ENCODE measurements around the gene TRPV5.

Gene TRPV5

DNA sequence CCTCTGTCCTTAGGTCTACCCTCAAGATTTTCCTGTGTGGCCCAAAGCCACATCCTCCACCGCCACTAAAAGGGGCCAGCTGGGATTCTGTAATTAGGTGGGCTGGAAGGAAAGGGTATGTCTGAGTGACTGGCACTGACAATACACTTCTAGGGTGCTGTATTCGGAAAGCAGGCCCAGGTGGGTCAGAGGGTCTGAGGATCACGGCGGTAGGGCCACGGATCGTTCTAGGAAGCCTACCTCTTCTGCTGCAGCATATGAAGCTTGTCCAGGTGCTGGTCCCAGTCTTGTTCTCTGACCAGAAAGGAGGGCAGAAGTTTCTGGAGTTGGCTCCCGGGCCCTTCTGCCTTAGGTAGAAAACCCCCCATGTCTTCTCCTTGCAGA lies 462 bp downstream of the TRPV5 start:
- Histone ChIP-seq H3K27me3 (ENCODE audit: low read depth) (no peaks in the 10 kb centered on the region), H3K4me1 (no peaks in the 10 kb centered on the region), H3K4me3 (no peak overlapping the region), H3K36me3 (replicated peaks) (no peaks in the 10 kb centered on the region), H3K9me3 (no peaks in the 10 kb centered on the region)
- in situ Hi-C loops (cut with MboI; ENCODE audit: low sequenced_read_pairs) = no loop called here
- DNase-seq (ENCODE audit: low spot score in 2 of 2) = no peak

DNA sequence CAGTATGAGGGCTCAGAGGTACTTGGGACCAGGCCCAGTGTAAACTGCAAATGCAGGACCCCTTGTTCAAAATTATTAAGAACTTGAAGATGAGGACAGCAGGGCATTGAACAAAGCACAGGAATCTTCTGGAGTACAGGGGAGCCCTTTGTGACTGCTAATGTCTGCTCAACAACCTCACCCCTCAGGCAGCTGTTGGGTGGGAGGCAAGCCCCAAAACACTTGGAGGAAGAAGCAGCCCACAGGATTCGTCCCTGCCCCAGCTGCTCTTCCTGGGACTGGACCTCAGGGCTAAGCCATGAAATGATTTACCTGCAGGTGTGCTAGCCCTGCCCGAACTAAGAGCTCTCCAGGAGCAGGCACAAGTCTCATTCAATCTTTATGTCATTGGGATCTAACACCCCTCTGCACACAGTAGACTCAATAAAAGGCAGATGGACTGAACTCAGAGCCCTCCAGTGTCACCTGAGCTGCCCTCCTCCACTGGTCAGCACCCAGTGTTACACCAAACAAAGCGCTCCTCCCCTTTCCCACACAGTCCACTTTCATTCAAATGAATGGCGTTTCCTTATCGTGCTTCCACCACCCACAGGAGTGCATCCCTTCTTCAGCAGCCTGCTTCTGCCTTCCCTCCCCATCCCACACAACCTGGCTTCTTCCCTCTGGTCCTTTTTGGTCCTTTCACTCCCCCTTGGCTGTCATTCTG lies 1.0 kb downstream of the TRPV5 start:
- DNase-seq (ENCODE audit: low spot score in 2 of 2) = no peak
- no peaks in the 10 kb centered on the region for H3K36me3 ChIP-seq (replicated peaks)
- H3K4me3 ChIP-seq = no peak overlapping the region
- H3K4me1 ChIP-seq = no peaks in the 10 kb centered on the region
- H3K27me3 ChIP-seq (ENCODE audit: low read depth) = no peaks in the 10 kb centered on the region
- in situ Hi-C loops (cut with MboI; ENCODE audit: low sequenced_read_pairs) = no loop called here
- H3K9me3 ChIP-seq = no peaks in the 10 kb centered on the region

DNA sequence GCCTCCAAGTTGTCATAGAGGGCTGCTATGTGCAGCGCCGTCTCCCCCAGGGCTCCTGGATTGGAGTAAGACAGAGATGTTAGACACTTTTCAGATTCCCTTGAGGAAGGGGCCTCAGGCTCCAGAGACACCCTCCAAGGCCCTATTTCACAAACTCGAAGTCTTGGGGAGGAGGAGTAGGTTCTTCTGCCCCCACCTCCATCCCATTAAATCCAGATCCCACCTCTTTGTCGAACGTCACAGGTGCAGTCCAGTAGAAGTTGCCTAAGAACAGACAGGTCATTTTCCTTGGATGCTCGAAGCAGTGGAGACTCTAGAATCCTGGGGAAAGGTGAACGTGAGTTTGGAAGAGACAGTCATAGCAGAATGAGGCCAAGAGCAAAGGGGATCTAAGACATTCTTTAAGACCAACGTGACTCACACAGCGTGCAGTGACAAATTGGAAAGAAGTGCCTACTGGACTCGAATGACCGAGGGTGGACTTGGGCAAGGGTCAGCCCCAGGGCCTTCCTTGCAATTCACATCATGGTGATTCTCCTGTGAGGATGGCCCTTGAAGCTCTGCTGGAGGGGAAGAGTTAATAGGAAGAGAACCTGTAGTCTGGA lies 3.3 kb downstream of the TRPV5 start:
- no peaks in the 10 kb centered on the region for H3K36me3 ChIP-seq (replicated peaks)
- no peaks in the 10 kb centered on the region for H3K4me1 ChIP-seq
- no peak for DNase-seq (ENCODE audit: low spot score in 2 of 2)
- in situ Hi-C loops (cut with MboI; ENCODE audit: low sequenced_read_pairs) = no loop called here
- no peaks in the 10 kb centered on the region for H3K27me3 ChIP-seq (ENCODE audit: low read depth)
- no peak overlapping the region for H3K4me3 ChIP-seq
- H3K9me3 ChIP-seq = no peaks in the 10 kb centered on the region

DNA sequence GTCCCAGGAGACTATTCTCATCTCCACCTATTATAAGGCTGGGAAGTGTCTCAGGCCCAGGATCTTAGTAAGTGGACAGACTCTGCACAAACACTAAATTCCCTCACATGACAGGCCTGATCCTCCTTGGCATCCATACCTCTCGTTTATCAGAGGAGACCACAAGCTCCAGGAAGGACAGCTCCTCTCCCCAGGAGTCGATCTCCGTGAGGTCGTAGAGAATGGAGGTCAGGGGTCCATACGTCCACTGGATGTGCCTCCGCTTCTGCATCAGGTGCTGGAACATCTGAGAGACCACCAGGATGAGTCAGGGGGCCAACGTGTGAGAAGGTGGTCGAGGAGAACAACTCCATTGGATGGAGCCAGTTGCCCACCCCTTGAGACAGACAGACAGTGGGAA lies 5.6 kb downstream of the TRPV5 start:
- H3K36me3 ChIP-seq (replicated peaks) = no peaks in the 10 kb centered on the region
- no peaks in the 10 kb centered on the region for H3K27me3 ChIP-seq (ENCODE audit: low read depth)
- no peak overlapping the region for H3K4me3 ChIP-seq
- no peaks in the 10 kb centered on the region for H3K4me1 ChIP-seq
- no peaks in the 10 kb centered on the region for H3K9me3 ChIP-seq
- no peak for DNase-seq (ENCODE audit: low spot score in 2 of 2)
- in situ Hi-C loops (cut with MboI; ENCODE audit: low sequenced_read_pairs) = no loop called here

DNA sequence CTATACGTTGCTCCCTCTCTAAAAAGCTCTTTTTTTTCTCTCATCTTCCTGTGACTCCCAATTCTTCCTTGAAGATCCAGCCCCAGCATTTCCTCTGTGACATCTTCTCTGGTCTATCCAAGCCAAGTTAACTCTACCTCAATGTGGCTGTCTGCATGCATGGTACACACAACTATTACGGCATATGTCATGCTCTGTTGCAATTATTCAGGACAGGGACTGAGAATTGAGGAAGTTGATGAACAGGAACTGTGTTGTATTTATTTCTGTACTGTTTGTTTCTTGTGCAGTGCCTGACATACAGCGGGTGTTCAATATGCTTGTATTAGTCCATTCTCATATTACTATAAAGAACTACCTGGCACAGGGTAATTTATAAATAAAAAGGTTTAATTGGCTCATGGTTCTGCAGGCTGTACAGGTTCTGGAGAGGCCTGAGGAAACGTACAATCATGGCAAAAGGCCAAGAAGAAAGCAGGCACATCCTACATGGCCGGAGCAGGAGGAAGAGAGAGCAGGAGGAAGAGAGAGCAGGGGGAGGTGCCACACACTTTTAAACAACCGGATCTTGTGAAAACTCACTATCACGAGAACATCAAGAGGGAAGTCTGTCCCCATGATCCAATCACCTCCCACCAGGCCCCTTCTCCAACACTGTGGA lies 6.3 kb downstream of the TRPV5 start:
- Histone ChIP-seq H3K27me3 (ENCODE audit: low read depth) (no peaks in the 10 kb centered on the region), H3K36me3 (replicated peaks) (no peaks in the 10 kb centered on the region), H3K9me3 (no peaks in the 10 kb centered on the region), H3K4me1 (no peaks in the 10 kb centered on the region), H3K4me3 (no peak overlapping the region)
- in situ Hi-C loops (cut with MboI; ENCODE audit: low sequenced_read_pairs) = no loop called here
- no peak for DNase-seq (ENCODE audit: low spot score in 2 of 2)

DNA sequence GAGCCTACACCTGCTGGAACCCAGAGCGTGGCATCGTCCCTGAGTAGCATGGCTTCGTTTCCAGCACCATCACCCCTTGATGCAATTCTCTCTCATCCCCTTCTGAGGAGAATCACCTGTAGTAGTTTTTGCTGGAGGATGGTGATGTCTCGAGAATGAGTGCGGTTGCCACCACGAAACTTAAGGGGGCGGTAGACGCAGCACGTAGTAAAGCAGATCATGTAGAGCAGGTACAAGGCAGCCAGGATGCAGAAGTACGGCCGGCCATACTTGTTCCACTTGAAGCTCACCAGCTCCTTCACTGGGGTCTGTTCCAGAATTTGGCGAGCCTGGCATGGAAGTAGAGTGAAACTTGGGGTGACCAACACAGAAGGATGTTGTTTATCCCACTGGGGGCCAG lies 8.1 kb downstream of the TRPV5 start:
- in situ Hi-C loops (cut with MboI; ENCODE audit: low sequenced_read_pairs) = no loop called here
- Histone ChIP-seq H3K27me3 (ENCODE audit: low read depth) (no peaks in the 10 kb centered on the region), H3K36me3 (replicated peaks) (no peaks in the 10 kb centered on the region), H3K4me3 (no peak overlapping the region), H3K4me1 (no peaks in the 10 kb centered on the region), H3K9me3 (no peaks in the 10 kb centered on the region)
- peak in 1 of 2 experiments; percentile 18 for DNase-seq (ENCODE audit: low spot score in 2 of 2)

DNA sequence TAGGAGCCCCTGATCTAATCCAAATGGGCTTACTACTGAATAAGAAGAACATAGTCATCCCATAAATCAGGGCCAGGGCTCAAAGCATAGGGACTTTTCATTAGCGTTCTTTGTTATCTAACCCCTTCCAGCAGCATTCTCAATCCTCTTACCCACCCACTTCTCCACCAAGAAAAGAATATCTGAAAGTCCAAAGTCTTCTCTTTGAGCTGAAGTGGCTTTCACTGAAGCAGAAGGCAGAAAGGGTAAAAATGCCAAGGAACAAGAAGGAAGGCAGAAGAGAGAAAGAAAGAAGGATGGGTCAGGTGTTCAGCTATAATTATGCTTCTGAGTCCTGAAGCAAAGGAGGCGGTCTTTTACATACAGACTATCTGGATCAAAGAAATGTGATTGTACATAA lies 10.2 kb downstream of the TRPV5 start:
- H3K4me1 ChIP-seq = no peaks in the 10 kb centered on the region
- no peaks in the 10 kb centered on the region for H3K9me3 ChIP-seq
- H3K27me3 ChIP-seq (ENCODE audit: low read depth) = no peaks in the 10 kb centered on the region
- DNase-seq (ENCODE audit: low spot score in 2 of 2) = no peak
- in situ Hi-C loops (cut with MboI; ENCODE audit: low sequenced_read_pairs) = no loop called here
- H3K4me3 ChIP-seq = no peak overlapping the region
- H3K36me3 ChIP-seq (replicated peaks) = no peaks in the 10 kb centered on the region

DNA sequence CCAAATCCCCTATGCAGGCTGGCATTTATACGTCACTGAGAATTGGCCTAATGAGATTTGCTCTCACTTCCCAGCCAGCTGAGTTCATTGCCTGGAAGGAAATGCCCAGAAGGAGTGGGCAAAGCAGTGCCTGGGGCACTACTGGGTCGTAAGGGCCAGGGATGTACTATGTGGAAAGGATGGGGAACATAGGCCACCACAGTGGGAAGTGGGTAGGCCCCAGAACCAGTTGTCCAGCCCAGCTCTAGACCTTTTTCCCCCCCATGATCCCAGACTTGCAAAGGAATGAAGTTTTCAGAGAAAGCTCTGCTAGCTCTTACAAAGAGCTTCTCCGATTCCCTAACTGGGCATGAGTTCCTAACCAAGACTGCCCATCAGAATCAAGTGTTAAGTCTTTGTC lies 13.9 kb downstream of the TRPV5 start:
- Histone ChIP-seq H3K36me3 (replicated peaks) (no peaks in the 10 kb centered on the region), H3K9me3 (no peaks in the 10 kb centered on the region), H3K4me3 (no peak overlapping the region), H3K27me3 (ENCODE audit: low read depth) (no peaks in the 10 kb centered on the region), H3K4me1 (no peaks in the 10 kb centered on the region)
- in situ Hi-C loops (cut with MboI; ENCODE audit: low sequenced_read_pairs) = no loop called here
- DNase-seq (ENCODE audit: low spot score in 2 of 2) = no peak

DNA sequence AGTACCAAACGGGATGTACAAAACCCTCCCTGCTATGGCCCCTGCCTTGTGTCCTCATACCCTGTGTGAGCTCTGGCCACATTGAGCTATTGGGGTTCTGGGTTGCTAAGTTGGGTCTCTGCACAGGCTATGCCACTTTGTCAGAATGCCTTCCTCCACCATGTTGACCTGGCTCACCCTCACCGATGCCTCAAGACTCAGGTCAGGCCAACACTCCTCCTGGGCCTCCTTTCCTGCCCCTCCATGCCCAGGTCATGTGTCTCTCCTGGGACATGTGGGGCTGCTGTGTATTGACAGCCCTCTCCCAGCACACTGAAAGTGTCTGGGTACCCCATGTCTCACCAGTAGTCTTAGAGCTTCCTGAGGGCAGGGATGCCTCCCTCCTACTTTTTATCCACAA lies 14.6 kb downstream of the TRPV5 start:
- DNase-seq (ENCODE audit: low spot score in 2 of 2) = no peak
- in situ Hi-C loops (cut with MboI; ENCODE audit: low sequenced_read_pairs) = no loop called here
- H3K4me3 ChIP-seq = no peak overlapping the region
- H3K4me1 ChIP-seq = no peaks in the 10 kb centered on the region
- H3K36me3 ChIP-seq (replicated peaks) = no peaks in the 10 kb centered on the region
- no peaks in the 10 kb centered on the region for H3K27me3 ChIP-seq (ENCODE audit: low read depth)
- H3K9me3 ChIP-seq = no peaks in the 10 kb centered on the region

DNA sequence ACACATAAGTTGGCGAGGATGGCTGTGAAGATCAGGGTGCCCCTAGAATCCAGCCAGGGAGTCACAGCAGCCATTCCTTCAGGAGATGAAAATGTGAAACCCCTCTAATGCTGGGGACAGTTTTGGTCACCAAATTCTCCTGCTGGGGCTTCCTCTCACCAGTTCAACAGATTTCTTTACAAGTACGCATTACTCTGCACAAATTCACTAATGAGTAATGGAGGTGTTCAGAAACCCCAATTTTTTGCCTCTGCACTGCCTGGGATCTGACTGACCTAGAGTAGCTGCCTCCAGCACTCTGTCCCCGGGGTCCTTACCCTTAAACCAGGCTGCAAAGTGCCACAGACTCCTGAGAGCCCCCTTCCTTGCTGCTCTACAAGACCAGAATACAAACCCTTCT lies 16.1 kb downstream of the TRPV5 start:
- H3K27me3 ChIP-seq (ENCODE audit: low read depth) = no peaks in the 10 kb centered on the region
- H3K4me1 ChIP-seq = no peaks in the 10 kb centered on the region
- no peaks in the 10 kb centered on the region for H3K9me3 ChIP-seq
- DNase-seq (ENCODE audit: low spot score in 2 of 2) = no peak
- H3K4me3 ChIP-seq = no peak overlapping the region
- in situ Hi-C loops (cut with MboI; ENCODE audit: low sequenced_read_pairs) = no loop called here
- H3K36me3 ChIP-seq (replicated peaks) = no peaks in the 10 kb centered on the region

DNA sequence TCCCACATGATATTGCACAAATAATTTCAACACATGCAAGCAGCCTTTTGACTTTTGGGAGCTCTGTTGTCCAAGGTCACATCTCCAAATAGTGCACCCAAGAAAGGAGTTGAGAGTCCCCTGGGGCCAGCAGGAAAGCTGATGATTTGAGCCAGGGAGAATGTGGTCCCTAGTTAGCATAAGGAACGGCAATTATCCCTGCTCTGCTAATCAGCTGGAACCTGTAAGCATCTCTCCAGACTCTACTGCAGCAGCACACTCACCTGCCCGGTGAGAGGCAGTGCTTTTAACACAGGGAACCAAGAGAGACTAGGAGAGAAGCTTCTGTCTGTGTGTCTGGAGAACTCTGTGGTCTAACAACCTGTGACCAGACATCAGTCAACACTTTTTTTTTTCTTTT lies 17.0 kb downstream of the TRPV5 start:
- Histone ChIP-seq H3K27me3 (ENCODE audit: low read depth) (no peaks in the 10 kb centered on the region), H3K36me3 (replicated peaks) (no peaks in the 10 kb centered on the region), H3K4me3 (no peak overlapping the region), H3K9me3 (no peaks in the 10 kb centered on the region), H3K4me1 (no peaks in the 10 kb centered on the region)
- in situ Hi-C loops (cut with MboI; ENCODE audit: low sequenced_read_pairs) = no loop called here
- no peak for DNase-seq (ENCODE audit: low spot score in 2 of 2)

DNA sequence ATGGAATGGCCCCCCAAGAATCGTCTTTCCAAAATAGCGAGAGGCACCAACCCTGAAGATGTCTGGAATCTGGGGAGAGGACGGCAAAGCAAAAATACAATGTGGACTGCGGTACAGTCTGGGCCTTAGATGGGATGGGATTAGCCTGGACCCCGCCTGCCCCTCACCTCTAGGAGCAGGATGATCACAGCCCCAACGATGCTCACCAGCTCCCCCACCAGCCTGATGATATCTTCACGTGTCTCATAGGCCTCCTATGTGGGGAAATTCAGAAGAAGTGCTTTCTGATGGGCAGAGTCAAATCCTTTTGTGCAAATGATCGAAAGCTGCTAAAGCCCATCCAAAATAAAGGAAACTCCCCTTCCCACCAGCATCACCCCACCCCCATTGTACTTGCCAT lies 18.2 kb downstream of the TRPV5 start:
- H3K4me1 ChIP-seq = no peaks in the 10 kb centered on the region

DNA sequence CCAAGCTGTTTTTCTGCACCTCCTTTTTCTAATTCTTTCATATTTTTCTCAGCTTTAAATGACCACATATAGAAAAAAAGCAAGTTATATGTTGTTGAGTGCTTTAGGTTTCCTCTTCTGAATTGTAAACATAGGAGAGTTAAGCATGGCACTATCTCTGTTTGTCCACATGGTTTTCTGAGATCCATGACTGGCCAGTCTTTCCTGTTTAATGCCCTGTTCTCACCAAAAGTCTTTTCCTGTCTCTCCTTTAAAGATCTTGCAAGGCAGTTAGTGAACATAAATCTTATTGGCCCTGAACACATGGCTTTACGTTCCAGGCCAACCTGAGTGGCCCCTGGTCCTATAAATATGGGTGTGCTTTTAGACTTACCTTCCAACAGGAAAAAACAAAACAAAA lies 19.4 kb downstream of the TRPV5 start:
- Histone ChIP-seq H3K27me3 (ENCODE audit: low read depth) (peaks cover 4% of the 10 kb centered on the region; the same call in 1 of the 2 replicates), H3K36me3 (replicated peaks) (no peaks in the 10 kb centered on the region), H3K9me3 (no peaks in the 10 kb centered on the region), H3K4me1 (no peaks in the 10 kb centered on the region), H3K4me3 (no peak overlapping the region)
- DNase-seq (ENCODE audit: low spot score in 2 of 2) = no peak
- in situ Hi-C loops (cut with MboI; ENCODE audit: low sequenced_read_pairs) = no loop called here

More for the DNA sequence above, 18.2 kb downstream of the TRPV5 start:
- in situ Hi-C loops (cut with MboI; ENCODE audit: low sequenced_read_pairs) = no loop called here
- Histone ChIP-seq H3K4me3 (no peak overlapping the region), H3K36me3 (replicated peaks) (no peaks in the 10 kb centered on the region), H3K27me3 (ENCODE audit: low read depth) (peaks cover 4% of the 10 kb centered on the region; the same call in 1 of the 2 replicates), H3K9me3 (no peaks in the 10 kb centered on the region)
- DNase-seq (ENCODE audit: low spot score in 2 of 2) = no peak

DNA sequence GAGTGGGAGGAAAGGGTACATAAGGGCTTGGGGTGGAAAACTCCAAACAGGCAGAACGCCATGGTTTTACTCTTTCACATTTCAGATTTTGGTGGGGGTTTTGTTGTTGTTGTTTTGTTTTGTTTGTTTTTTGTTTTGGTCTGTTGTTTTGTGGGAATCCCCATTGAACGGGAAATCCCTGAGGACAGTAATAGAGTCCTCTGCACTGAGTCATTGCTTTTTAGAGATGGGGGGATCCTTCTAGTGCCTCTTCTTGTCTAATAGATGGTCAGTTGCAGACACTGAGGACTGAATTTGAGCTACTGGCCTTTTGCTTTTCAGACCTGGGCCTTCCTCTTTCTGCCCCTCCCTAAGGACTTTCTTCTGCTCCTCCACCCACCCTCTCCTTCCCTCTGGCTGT lies 20.0 kb downstream of the TRPV5 start:
- Histone ChIP-seq H3K4me1 (no peaks in the 10 kb centered on the region), H3K27me3 (ENCODE audit: low read depth) (peaks cover 4% of the 10 kb centered on the region; the same call in 1 of the 2 replicates), H3K36me3 (replicated peaks) (no peaks in the 10 kb centered on the region), H3K9me3 (no peaks in the 10 kb centered on the region), H3K4me3 (no peak overlapping the region)
- no peak for DNase-seq (ENCODE audit: low spot score in 2 of 2)
- in situ Hi-C loops (cut with MboI; ENCODE audit: low sequenced_read_pairs) = no loop called here

Data from HAP-1 (cell line).